Central memory CD4-positive, alpha-beta T cell (primary cell): ENCODE data around the gene STAT4.

Experiments
- DNase-seq: peaks from one replicate; pipeline ENCODE4 v3.0.0; 2022

STAT4 gene

DNA sequence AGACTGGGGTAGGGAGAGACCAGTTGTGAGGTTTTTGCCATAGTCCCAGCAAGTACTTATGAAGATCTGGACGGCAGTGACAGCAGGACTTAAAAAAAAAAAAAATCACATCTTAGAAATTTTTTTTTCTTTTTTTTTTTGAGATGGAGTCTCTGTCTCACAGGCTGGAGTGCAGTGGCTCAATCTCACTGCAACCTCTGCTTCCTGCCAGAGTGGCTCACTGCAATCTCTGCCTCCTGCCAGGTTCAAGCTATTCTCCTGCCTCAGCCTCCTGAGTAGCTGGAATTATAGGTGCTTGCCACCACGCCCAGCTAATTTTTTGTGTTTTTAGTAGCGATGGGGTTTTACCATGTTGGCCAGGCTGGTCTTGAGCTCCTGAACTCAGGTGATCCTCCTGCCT, 22.4 kb upstream of the STAT4 start:
- no peak for DNase-seq

DNA sequence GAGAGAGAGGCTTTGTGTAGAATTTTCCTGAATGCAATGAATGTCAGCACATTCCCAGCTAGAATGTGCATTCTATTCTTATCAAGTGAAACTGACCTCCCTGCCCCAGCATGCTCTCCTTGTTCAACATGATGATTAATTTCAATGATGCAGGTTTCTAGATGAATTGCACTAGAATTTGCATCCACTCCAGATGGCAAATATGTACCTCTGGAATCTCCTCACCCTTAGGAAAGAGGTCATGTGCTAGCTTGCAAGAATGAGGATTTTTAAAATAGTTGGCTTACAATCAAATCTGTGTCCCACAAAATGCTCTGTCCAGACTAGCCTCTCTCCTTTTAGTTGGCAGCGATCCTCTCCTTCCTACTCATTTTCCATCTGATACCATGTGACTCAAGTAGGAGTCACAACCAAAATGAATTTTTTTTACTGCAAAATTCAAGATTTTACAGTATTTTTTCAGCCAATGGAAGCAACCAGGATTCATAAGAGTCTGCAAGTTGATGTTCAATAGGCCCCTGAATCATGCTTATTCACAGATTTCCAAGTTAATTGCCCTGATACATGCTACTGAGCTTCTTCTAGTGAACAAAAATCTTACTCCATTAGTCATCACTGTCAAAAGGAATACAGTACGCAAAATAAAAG, 21.0 kb upstream of the STAT4 start:
- DNase-seq = no peak

DNA sequence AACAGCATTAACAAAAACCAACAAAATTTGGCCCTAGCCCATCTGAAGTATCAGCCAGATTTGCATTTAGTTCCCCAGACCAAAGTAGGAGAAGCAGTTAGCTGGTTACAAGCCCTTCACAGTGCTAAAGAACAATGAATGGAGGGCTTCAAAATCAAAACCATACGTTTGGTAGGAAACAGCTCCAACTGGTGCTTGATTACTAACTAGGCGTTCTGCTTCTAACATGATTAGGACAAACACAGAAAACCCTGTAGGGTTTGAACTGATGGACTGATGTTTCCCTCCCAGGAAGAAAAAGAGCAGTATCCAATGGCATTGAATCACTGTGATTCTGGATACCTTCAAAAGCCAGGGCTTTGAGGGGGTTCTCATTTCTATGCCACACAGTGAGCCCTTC, 20.5 kb upstream of the STAT4 start:
- DNase-seq = no peak

DNA sequence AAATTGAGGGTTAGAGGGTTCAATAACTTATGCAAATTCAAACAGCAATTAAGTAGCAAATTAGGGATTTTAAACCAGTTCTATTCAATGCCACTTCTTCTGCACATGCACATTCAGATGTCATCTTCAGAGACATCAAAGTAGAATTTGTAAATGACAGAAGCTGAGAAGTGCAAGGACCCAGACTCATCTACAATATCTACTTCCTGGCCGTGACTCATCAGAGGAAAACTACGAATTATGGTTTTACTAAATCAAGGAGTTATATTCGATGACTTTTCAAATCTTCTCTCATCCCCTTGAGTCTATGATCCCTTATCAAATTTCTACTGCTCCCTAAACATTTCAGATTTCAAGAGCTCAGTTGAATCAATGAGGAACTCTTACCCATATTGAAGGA, 20.0 kb upstream of the STAT4 start:
- no peak for DNase-seq

DNA sequence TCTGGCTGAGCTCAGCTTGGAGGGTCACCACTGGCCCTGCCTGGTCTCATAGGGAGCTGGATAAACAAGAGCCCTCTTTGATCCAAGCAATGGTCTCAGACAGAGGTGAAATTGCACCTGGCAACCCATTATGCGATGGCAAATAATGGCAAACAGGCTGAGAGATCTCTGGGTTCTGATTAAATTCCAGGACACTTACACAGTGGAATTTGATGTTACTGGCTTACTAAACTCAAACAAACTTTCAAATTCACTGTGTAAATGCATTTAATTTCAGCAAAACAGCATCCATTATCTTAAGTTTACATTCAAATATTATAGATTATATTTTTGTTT, 19.5 kb upstream of the STAT4 start:
- DNase-seq = no peak

DNA sequence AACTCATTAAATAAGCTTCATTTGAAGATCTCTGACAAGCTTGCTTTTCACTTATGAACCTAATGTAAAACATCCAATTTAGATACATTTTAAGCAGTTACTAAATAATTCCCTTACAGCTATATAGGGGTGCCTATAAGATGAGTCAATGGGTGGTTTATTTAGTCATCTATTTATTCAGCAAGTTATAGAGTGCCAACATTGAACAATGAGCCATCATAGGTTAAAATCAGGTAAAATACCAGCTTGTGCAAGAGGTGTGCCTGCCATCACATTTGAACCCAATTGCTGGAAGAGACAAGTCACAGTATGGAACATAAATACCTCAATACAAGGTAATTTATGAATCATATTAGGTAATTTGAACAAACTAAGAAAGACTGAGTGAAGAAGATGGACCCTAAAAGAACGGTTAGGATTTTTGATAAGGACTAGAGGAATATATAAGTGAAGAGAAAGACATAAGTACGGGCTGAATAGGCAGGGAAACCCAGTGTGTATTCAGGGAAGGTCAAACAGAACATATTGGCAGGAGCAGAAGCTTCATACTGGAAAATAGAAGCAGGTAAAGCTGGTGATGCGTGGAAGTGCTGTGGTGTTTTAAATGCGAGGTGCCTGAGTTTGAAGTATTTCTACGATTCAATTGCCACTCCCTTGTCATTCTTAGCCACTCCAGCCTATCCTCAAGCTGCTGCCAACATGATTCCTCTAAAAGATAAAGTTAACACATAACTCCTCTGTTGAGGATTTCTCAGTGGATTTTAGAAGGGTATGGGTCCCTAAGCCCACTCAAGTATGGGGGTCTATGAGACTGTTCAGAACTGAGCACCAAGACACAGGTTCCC, 18.9 kb upstream of the STAT4 start:
- DNase-seq = no peak

DNA sequence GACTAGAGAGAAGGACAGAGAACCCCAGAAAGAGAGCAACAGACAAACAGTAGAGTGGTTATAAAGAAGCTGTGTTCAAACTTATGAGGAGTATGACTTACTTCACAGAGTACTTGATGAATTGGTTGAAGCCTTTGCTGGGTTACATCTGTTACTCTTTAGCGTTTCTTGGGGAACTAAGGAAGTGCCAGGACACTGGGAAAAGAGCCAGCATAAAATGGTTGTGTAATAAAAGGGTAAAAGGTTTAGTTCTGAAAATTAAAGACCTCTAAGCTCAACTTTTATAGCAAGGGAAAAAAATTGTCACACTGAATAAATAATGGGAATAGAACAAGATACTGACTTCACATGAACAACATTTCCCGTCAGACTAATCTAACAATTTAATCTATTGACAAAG, 17.0 kb upstream of the STAT4 start:
- no peak for DNase-seq

DNA sequence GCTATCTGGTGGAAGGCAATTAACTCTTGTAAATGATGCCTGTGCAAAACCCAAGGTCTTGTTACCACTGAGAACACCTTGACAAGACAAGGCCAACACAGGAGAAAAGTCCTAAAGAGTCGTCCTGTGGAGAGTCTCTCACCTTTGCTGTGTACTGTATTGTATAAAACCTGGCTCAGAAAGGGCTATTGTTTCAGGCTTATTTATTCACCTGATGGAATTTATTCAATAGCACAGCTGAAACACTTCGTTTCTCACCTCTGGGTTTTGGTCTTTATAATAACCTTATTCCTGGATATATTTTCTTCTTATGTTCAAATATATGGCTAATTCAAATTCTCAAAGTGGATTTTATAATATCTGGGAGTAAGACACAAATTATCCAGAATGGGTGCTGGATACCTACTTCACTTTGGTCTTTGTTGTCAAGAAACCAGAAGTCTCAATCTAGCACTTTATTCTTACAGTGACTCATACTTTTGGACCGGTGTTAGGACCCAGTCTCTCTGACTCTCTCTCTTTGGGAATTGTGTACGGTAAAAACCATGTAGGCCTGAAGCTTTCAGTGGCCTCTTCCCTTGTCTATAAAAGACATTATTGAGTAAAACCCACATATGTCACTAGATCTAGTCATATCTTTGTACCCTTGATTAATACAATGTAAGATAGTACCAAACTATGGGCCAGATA, 16.1 kb upstream of the STAT4 start:
- no peak for DNase-seq

DNA sequence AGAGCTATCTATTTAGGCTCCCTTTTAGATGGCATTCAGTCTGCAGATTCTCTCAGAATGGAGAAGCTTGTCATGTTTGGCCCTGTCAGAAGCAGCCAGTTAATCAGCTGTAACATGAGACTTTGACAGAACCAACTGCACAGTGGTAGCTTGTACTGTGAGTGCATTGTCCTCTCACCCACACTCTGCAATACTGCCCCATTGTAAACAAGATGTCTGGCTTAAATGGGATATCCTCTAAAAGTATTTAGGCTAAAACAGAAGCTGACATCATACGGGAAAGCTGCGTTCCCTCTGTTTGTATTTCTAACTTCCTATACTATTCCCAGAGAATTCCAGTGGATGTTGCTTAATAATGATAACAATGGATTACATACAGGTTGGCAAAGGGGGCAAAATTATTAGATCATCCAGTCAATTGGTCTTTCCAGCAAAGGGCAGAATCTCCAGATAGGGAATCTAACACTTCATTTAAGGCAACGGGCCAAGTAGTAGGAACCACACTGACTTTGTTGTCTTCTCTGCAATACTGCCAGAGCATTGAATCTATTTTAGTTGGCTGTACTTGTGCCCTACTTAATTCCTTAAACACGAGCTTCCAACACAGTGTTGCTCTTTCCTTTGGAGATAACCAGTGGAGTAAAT, 15.4 kb upstream of the STAT4 start:
- no peak for DNase-seq

DNA sequence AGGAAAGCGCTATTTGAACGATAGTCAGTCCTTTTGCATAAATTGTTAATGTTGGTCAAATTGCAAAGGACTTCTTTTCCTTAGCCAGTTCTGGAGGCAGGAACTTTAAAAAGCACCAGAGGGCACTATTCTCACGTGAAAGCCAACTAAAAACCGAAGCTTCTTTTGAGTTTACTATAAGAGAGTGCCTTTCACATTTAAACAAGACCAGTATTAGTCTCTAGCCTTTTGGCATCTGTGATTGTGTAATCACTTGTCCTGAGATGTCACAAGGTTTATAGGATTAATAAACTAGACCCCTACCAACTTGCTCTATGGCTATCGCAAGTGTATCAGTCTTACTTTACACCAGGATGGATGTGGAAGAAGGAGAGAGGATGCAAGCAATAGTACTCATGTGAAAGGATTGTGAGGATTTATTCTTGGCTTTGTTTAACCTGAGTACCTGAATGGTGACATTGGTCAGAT, 14.4 kb upstream of the STAT4 start:
- peak; percentile 26 for DNase-seq

DNA sequence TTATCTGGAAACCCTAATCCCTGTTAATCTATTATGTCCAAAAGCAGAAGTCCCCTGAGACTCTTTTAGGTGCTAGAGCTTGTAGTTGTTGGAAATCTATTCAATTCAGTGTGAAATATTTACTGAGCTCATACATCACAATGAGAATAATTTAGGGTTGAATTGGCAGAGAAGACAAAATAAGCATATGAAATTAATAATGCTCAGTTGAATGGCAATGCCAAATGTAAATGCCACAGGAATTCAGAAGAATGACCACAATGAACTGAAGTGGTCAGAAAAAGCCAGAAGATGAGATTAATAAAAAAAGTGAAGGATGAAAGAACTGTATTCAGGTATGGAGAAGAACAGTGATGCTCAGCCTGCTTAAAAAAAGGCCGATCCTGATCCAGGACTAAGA, 8.0 kb upstream of the STAT4 start:
- no peak for DNase-seq

DNA sequence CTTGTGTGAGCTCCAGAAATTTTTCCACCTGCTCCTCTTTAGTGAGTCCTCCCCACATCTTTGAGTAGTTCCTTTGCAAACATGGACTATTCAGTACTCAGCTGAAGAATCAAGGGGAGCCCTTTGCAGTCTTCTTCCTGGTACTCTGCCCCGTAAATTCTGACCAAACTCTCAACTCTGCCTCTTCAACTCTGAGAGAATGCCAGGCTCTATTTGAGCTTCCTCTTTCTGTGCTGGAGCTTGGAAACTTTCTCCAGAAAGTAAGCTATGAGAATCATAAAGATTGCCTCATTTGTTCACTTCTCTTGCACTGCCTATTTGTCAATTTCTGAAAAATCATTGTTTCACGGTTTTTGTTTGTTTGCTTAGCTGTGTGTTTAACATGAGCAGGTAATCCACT, 7.4 kb upstream of the STAT4 start:
- no peak for DNase-seq

DNA sequence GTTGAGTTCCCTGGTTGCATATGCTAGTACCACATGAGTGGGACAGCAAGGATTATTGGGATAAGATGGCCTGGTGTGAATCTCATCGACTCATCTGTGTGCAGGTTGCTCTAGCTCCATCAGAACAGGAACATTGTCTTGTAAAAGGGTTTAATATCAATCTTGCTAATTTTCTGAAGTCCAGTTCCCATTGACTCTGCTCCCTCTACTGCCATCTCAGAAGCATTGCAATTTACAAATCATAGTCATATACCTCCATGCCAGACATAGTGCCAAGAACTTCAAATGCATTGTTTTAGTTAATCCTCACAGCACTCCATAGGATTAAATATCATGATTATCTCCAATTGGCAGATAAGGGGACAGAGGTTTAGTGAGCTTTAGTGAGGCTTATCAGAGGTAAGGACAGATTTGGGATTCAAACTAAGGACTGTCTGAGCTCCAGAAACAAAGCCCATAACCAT, 4.8 kb upstream of the STAT4 start:
- DNase-seq = peak; percentile 45

DNA sequence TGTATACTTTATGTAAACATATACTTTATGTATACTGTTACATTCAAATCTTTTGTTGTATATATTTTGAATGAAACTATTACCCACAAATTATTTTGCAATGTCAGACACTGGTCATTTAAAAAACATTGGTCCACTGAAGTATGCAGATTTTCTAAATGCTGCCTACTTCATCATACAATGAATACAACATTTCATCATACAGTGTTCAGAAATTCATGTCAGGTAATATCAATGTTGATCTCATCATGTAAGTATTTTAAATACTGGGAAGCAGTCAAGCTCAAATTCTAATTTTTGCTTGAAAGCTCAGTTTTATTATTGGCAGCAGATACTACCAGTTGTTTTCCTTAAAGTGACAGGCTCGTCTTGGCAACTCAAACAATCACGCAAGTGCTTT, 2.9 kb upstream of the STAT4 start:
- no peak for DNase-seq

DNA sequence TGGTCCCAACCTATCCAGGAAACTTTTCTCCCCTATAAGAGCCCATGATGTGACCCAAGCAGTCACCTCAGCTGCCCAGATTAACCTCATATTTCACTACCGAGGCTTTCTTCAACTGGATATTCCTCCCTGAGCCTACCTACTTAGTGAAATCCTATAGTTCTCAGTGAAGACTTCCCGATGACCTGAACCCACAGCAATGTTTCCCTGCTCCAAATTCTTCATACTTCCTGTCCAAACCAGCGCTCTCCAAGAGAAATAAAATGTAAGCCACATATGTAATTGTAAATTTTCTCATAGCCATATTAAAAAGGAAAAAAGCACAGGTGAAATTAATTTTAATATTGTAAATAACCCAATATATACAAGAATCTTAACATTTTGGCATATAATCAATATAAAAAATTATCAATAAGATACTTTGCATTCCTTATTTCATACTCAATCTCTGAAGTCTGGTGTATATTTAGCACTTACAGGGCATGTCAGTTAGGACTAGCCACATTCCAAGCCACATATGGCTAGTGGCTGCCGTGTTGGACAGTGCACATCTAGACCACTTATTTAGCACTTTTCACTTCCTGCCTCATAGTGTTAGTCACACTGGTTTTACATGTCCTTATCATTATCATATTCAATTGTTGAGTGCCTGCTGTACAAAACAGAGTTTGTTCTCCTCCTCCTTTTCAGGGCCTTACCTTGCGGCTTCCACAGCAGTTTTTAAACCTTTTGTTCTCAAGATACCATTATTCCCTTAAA, 1.9 kb upstream of the STAT4 start:
- no peak for DNase-seq

DNA sequence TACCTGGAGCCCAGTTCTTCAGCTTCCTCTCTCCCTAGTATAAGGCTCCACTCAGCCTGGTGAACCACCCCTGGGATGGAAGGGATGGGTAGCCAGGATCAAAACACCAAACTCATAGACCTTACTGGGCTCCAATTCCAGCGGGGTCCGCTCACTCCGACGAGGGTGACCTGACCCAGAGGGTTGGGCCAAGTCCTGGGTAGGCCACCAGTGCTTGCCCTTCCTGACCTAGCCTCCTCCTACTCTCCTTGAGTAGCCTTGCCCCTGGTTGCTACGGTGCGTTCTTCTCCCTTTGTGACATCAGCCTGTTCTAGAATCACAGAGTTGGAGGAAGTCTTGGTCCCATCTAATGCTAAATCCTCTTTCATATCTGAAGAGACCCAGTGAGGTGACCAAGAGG, 537 bp upstream of the STAT4 start:
- DNase-seq = no peak

DNA sequence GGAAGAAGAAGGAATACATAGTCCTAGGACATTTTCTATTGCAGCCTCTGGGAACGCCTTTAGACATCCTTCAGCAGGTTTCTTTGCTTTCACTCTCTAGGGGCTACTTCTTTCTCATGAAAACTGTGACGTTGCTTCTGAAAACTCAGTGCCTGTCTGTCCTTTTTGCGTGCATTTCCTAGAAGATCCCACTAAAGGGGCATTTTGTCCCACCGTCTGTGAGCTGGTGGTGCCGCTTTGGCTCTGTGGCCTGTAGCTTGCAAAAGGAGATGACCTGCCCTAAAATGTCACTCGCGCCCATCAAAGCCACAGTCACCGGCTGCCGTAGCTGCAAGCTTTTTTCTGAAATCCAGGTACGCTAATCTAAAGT, 579 bp downstream of the STAT4 start:
- no peak for DNase-seq

DNA sequence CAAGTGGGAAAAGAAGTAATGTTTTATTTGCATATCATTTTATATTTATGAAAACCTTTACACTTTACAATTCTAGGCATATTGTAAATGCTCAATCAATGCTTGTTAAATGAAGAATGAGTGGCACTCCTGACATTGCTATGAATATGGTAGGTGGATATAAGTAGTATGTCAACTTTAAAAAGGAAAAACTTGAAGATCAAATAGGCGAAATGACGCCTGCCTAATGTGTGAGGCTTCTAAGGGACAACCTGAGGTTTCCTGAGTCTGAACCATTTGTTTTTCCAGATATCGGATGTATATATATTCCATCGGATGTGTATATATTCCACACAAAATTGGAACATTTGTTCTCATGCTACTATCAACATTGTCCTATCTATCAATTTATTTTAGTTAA, 1.4 kb downstream of the STAT4 start:
- DNase-seq = peak; percentile 13

DNA sequence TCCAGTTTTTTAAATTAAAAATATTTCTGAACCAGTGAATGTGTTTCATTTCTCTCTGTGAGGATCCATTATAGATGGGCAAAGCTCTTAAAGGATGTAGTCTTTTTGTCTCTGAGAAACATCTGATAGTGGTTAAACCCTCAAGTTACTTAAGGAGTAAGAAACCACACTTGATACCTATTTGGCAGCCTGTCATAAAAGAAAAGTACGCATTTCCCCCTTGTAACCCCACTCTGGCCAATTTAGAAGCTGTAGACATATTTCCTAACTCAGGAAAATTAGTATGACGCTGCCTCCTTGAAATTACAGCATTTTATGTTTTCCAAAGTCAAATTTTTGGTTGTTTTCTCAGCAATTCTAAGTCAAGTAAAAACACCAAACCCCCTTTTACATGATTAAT, 2.0 kb downstream of the STAT4 start:
- DNase-seq = peak; percentile 74

DNA sequence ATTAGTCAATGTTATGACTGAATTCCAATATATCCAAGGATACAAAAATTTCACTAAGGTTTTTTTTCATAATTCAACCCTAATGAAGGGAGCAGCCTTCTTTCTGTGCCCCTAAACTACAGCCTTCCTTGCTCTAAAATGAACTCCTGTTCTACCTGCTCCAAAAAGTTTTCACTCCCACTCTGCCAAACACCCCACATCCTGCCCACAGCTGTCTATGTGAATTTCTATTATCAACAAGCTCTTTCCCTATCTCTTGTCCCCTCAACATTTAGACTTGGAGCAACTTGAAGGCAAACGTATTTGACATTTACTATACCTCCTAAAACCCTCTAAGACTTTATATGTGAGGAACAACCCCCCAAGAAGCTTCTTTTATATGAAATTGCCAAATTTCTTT, 2.5 kb downstream of the STAT4 start:
- DNase-seq = no peak

DNA sequence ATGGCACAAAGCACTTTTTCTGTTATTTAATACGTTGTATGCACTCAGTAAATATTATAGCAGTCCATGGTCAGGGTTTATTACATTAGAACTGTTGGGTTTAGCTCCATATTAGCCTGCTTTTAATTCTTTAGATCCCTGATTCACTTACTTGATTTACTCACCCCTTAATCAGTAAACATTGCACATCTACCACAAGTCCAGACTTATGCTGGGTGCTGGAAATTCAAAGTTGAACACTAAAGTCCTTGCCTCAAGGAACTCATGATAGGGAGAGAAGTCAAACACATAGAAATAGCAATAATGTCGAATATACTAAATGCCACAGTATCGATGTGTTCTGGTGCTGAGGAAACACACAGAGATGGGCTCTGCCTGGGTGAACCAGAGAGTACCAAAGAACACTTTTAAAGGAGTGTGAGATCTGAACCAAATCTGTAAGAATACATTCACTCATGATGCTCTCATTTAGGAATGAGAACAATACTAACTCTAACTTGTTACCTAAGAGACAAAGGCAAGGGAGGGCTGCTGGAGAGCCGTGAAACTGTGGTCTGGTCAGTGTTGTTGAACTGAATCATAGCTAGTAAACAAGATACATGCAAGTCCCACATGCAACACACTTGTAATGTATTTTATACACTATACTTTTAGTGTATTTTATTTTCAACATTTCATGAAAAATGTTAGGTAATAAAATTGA, 4.9 kb downstream of the STAT4 start:
- no peak for DNase-seq

DNA sequence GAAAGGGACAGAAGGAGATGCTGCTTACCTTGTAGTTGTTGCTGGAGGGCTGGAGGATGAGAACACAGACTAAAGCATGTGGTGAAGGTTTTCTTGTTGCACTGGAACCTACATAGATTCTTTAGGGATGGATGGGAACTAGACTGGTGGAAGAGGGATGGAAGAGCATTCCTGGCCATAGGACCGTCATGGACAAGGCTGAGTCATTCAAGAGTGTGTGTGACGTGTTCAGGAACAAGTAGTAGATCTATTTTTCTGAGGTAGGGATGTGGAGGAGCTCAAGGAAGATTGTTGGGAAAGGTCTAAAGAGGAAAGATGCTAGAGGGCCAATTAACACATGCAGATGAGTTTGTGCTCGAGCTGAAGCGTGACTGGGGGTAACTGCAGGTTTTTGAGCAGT, 6.6 kb downstream of the STAT4 start:
- no peak for DNase-seq
